ENCODE data around the gene TTF2.

DNA sequence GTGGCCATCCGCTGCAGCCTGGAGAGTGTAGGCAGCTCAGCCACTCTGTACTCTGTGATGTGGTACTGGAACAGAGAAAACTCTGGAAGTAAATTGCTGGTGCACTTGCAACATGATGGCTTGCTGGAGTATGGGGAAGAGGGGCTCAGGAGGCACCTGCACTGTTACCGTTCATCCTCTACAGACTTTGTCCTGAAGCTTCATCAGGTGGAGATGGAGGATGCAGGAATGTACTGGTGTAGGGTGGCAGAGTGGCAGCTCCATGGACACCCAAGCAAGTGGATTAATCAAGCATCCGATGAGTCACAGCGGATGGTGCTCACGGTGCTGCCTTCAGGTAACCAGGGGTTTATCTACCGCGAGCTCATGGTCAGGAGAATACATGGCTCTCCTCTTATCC lies 34.6 kb upstream of the TTF2 start:
- TF ChIP-seq EZH2 (IDR thresholded peaks at IDR 0.05; ENCODE audit: insufficient read depth, poor library complexity, severe bottlenecking): no peak
- no peak for TF ChIP-seq EZH2phosphoT487 (IDR thresholded peaks at IDR 0.05; ENCODE audit: insufficient read depth, low read depth)

Measured in GM23248 (cell line).